HepG2 (cell line): Measurements from ENCODE around the gene LAPTM4A. TPM values are rescaled to one million over a fixed set of nuclear protein-coding genes. Genes with fewer than 3 reads are reported as not detected.

ENCODE experiments used
- CBX1 ChIP-seq: IDR thresholded peaks from one replicate; pipeline ENCODE4 v1.6.1; 2016; ENCODE audit warnings: antibody characterized with exemption, low read depth
- GFI1 ChIP-seq: sonication (generic); formaldehyde crosslinking; IDR thresholded peaks from 2 replicates; pipeline ENCODE4 v1.5.0; 2020; ENCODE audit warnings: missing genetic modification reagents, mild to moderate bottlenecking, borderline replicate concordance
- GRHL1 ChIP-seq: sonication (generic); formaldehyde crosslinking; conservative IDR thresholded peaks from 2 replicates; pipeline ENCODE4 v1.8.0; 2022; ENCODE audit warnings: missing genetic modification reagents
- GTF2F1 ChIP-seq: fragments of 150-350 bp; IDR thresholded peaks from 2 replicates; pipeline ENCODE4 v1.6.1; 2014; ENCODE audit warnings: low read length
- HOXA3 ChIP-seq: sonication (generic); formaldehyde crosslinking; IDR thresholded peaks from 2 replicates; pipeline ENCODE4 v1.5.0; 2020; ENCODE audit warnings: missing genetic modification reagents
- JDP2 ChIP-seq: sonication (generic); formaldehyde crosslinking; IDR thresholded peaks from 2 replicates; pipeline ENCODE4 v1.8.1; 2022; ENCODE audit warnings: missing genetic modification reagents, borderline replicate concordance
- KLF9 ChIP-seq: IDR thresholded peaks from 2 replicates; pipeline ENCODE4 v1.6.1; 2016; ENCODE audit warnings: low read depth
- NR1H2 ChIP-seq: sonication (generic); formaldehyde crosslinking; IDR thresholded peaks from 2 replicates; pipeline ENCODE4 v1.8.1; 2022; ENCODE audit warnings: low read depth, missing genetic modification reagents, borderline replicate concordance
- PHF20 ChIP-seq: sonication (generic); formaldehyde crosslinking; IDR thresholded peaks from 2 replicates; pipeline ENCODE4 v1.5.0; 2020; ENCODE audit warnings: mild to moderate bottlenecking, missing genetic modification reagents
- PHF5A ChIP-seq: IDR thresholded peaks from one replicate; pipeline ENCODE4 v1.6.1; 2018; ENCODE audit warnings: low read depth, missing genetic modification reagents; ENCODE audit not compliant: unreplicated experiment
- PHF8 ChIP-seq: sonication (generic); formaldehyde crosslinking; IDR thresholded peaks from 2 replicates; pipeline ENCODE4 v1.5.0; 2020; ENCODE audit warnings: missing genetic modification reagents
- YEATS2 ChIP-seq: sonication (generic); formaldehyde crosslinking; IDR thresholded peaks from 2 replicates; pipeline ENCODE4 v1.4.0; 2020; ENCODE audit warnings: missing genetic modification reagents, borderline replicate concordance
- ZNF121 ChIP-seq: sonication (generic); formaldehyde crosslinking; IDR thresholded peaks from 2 replicates; pipeline ENCODE4 v1.5.0; 2020; ENCODE audit warnings: mild to moderate bottlenecking, missing genetic modification reagents
- ZNF143 ChIP-seq: sonication (generic); formaldehyde crosslinking; IDR thresholded peaks from 2 replicates; pipeline ENCODE4 v1.4.0; 2020; ENCODE audit warnings: missing genetic modification reagents
- ZNF275 ChIP-seq: sonication (generic); formaldehyde crosslinking; IDR thresholded peaks from 2 replicates; pipeline ENCODE4 v1.8.0; 2022; ENCODE audit warnings: missing genetic modification reagents, mild to moderate bottlenecking, inconsistent platforms, borderline replicate concordance
- ZNF282 ChIP-seq: fragments of 450-650 bp; IDR thresholded peaks from 2 replicates; pipeline ENCODE4 v1.6.1; 2018; ENCODE audit not compliant: partially characterized antibody
- ZNF460 ChIP-seq: sonication (generic); formaldehyde crosslinking; IDR thresholded peaks from 2 replicates; pipeline ENCODE4 v1.5.1; 2020; ENCODE audit warnings: missing genetic modification reagents, mild to moderate bottlenecking, borderline replicate concordance
- ZNF547 ChIP-seq: sonication (generic); formaldehyde crosslinking; IDR thresholded peaks from 2 replicates; pipeline ENCODE4 v1.5.1; 2020; ENCODE audit warnings: mild to moderate bottlenecking, missing genetic modification reagents
- ZNF577 ChIP-seq: sonication (generic); formaldehyde crosslinking; IDR thresholded peaks from 2 replicates; pipeline ENCODE4 v1.4.0; 2020; ENCODE audit warnings: mild to moderate bottlenecking, low read depth, missing genetic modification reagents, borderline replicate concordance
- ZNF660 ChIP-seq: sonication (generic); formaldehyde crosslinking; IDR thresholded peaks from 2 replicates; pipeline ENCODE4 v1.5.1; 2020; ENCODE audit warnings: mild to moderate bottlenecking, low read depth, missing genetic modification reagents, borderline replicate concordance
- ZNF891 ChIP-seq: sonication (generic); formaldehyde crosslinking; IDR thresholded peaks from 2 replicates; pipeline ENCODE4 v1.5.0; 2020; ENCODE audit warnings: mild to moderate bottlenecking, missing genetic modification reagents
- polyA plus RNA-seq, 8 experiments: library from polyadenylated mRNA; depleted of rRNA in 3 of 8; stranded (reverse) in 7 of 8; unstranded in 1 of 8; fragments of >200 nt; fragmentation: Illumina TruSeq in 4 of 8; extraction: Trizol in 4 of 8; gene quantifications; 2 replicates each; pipeline versions ENCODE4 v1.2.1 to v1.2.3, GENCODE V29; 2011 to 2016; ENCODE audit warnings: low read depth in 4 of 8, missing spikeins in 1 of 8, mixed read lengths in 1 of 8; ENCODE audit not compliant: insufficient read depth in 1 of 8
- total RNA-seq, 5 experiments: library from RNA; depleted of rRNA; stranded (reverse); fragments of >200 nt; fragmentation: Illumina TruSeq; extraction: Trizol; gene quantifications; 2 replicates each; pipeline ENCODE4 v1.2.3, GENCODE V29; 2016; ENCODE audit warnings: low read depth in 1 of 5
- TF ChIP-seq, protein P1 (sequence below): IDR thresholded peaks from 2 replicates; pipeline ENCODE4 v1.6.1; 2016; ENCODE audit warnings: missing compliant biosample characterization, missing genetic modification reagents, borderline replicate concordance
- TF ChIP-seq, protein P2 (sequence below): sonication (generic); formaldehyde crosslinking; IDR thresholded peaks from 2 replicates; pipeline ENCODE4 v1.4.0; 2020; ENCODE audit warnings: mild to moderate bottlenecking, missing genetic modification reagents
- TF ChIP-seq, protein P3 (sequence below): sonication (generic); formaldehyde crosslinking; IDR thresholded peaks from 2 replicates; pipeline ENCODE4 v1.5.1; 2020; ENCODE audit warnings: missing genetic modification reagents, mild to moderate bottlenecking, borderline replicate concordance

Gene LAPTM4A
- total and polyA plus RNA-seq, 2 of the 13 experiments (the other 11 are each of a cell fraction or from before 2014, with no cell fraction given) = 116 to 558 TPM

DNA sequence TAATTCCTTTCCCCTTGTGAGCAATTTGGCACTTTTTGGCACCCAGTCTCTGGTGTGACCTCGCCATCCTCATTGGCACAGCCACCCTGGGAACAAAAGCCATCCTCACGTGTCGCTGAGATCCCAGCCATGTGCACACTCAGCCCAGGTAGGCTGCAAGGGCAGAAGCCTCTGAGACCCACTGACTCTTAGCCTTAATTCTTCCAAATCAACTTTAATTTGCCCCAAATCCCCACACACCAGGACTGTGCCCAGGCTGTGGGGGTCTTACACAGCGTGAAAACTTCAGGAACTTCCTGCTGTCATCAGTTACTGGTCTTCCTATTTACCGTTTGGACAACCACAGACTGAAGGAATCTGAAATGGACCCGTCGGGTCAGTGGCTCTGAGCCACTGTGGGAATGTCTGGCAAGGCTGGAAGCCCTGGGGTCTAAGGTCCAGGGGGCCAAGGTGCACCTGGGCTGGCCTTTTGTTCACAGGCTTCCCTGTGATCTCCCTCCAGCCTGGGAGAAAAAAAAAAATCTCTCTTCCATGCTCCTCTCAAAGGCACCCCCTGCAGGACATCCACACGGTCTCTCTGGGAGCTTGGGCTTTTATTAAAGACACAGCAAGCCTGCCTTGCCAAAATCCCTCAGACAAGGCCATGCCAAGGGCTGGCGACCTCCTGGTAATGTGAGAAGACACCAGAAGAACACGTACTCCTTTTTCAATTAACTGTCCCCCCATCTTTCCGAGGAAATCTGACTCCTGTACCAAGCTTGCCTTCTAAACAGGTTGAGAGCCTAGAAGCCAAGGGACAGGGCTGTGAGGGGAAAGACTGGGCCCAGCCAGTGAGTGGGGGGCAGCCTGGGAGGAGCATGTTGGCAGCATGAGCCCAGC is 42.1 kb upstream of the LAPTM4A start (continued):
- TF ChIP-seq GFI1 (CRISPR knock-in tag) (peak; percentile 83; the same call in 1 of the 2 replicates), YEATS2 (CRISPR knock-in tag) (peak; percentile 50; the same call in 1 of the 2 replicates), HOXA3 (peak; percentile 69; the same call in 1 of the 2 replicates), PHF5A (CRISPR knock-in tag) (peak; percentile 69), ZNF282 (no peak), JDP2 (no peak), NR1H2 (no peak), ZNF660 (CRISPR knock-in tag) (no peak), ZNF275 (no peak), PHF20 (CRISPR knock-in tag) (peak; percentile 54; the same call in 1 of the 2 replicates), PHF8 (CRISPR knock-in tag) (no peak), ZNF143 (no peak), ZNF577 (CRISPR knock-in tag) (no peak), ZNF891 (CRISPR knock-in tag) (no peak; the same call in 1 of the 2 replicates), CBX1 (no peak), KLF9 (CRISPR knock-in tag) (0 out of 2 replicates have a peak, but pooled peaks have one; percentile 59), ZNF460 (CRISPR knock-in tag) (no peak), ZNF121 (no peak), GTF2F1 (no peak), GRHL1 (CRISPR knock-in tag) (no peak), ZNF547 (CRISPR knock-in tag) (peak; percentile 76; the same call in 1 of the 2 replicates)
- TF ChIP-seq, protein P1, sequence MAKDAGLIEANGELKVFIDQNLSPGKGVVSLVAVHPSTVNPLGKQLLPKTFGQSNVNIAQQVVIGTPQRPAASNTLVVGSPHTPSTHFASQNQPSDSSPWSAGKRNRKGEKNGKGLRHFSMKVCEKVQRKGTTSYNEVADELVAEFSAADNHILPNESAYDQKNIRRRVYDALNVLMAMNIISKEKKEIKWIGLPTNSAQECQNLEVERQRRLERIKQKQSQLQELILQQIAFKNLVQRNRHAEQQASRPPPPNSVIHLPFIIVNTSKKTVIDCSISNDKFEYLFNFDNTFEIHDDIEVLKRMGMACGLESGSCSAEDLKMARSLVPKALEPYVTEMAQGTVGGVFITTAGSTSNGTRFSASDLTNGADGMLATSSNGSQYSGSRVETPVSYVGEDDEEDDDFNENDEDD (CRISPR knock-in tag) = peak; percentile 38; the same call in 1 of the 2 replicates
- TF ChIP-seq, protein P2, sequence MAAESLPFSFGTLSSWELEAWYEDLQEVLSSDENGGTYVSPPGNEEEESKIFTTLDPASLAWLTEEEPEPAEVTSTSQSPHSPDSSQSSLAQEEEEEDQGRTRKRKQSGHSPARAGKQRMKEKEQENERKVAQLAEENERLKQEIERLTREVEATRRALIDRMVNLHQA = no peak
- TF ChIP-seq, protein P3, sequence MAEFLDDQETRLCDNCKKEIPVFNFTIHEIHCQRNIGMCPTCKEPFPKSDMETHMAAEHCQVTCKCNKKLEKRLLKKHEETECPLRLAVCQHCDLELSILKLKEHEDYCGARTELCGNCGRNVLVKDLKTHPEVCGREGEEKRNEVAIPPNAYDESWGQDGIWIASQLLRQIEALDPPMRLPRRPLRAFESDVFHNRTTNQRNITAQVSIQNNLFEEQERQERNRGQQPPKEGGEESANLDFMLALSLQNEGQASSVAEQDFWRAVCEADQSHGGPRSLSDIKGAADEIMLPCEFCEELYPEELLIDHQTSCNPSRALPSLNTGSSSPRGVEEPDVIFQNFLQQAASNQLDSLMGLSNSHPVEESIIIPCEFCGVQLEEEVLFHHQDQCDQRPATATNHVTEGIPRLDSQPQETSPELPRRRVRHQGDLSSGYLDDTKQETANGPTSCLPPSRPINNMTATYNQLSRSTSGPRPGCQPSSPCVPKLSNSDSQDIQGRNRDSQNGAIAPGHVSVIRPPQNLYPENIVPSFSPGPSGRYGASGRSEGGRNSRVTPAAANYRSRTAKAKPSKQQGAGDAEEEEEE (CRISPR knock-in tag) = no peak; the same call in 1 of the 2 replicates
